ENCODE results near the gene TUBB8. TPM values are rescaled to one million over a fixed set of nuclear protein-coding genes. Genes with fewer than 3 reads are reported as not detected.
"Not testable (repeated sequence)": the region's sequence is repeated elsewhere in the genome, so short reads cannot be mapped to it uniquely, and the experiment has no call there.

Gene TUBB8
- total and polyA plus RNA-seq, 5 donors from 2014 or later = not detected

- H3K4me1 ChIP-seq (ENCODE audit: control insufficient read depth, insufficient read depth, low read length, poor library complexity, severe bottlenecking); H3K36me3 ChIP-seq (ENCODE audit: control insufficient read depth, insufficient read depth, low read length); H3K9me3 Mint-ChIP-seq; DNase-seq; H3K9me3 ChIP-seq (ENCODE audit: control insufficient read depth in 2 of 2, low read length in 2 of 2); H3K27me3 ChIP-seq (ENCODE audit: control insufficient read depth, insufficient read depth, low read length); H3K4me3 Mint-ChIP-seq; H3K4me1 Mint-ChIP-seq; H3K4me3 ChIP-seq (ENCODE audit: low read depth, low read length); H3K36me3 Mint-ChIP-seq; H3K27ac ChIP-seq (ENCODE audit: insufficient read depth, low read length, poor library complexity, severe bottlenecking); H3K27ac Mint-ChIP-seq; H3K27me3 Mint-ChIP-seq: not testable (repeated sequence)
- ATAC-seq (ENCODE audit: low read depth in 2 of 2) = peak in 1 of 2 donors; percentile 24
Observed at GRCh38 chr10:12444-13314, 36.4 kb downstream of the TUBB8 start.

- not testable (repeated sequence) for H3K9me3 ChIP-seq (ENCODE audit: control insufficient read depth in 2 of 2, low read length in 2 of 2); H3K4me3 Mint-ChIP-seq; H3K27me3 ChIP-seq (ENCODE audit: control insufficient read depth, insufficient read depth, low read length); H3K9me3 Mint-ChIP-seq; DNase-seq; ATAC-seq (ENCODE audit: low read depth in 2 of 2); H3K27me3 Mint-ChIP-seq; H3K36me3 Mint-ChIP-seq; H3K4me1 ChIP-seq (ENCODE audit: control insufficient read depth, insufficient read depth, low read length, poor library complexity, severe bottlenecking); H3K36me3 ChIP-seq (ENCODE audit: control insufficient read depth, insufficient read depth, low read length); H3K4me3 ChIP-seq (ENCODE audit: low read depth, low read length); H3K27ac ChIP-seq (ENCODE audit: insufficient read depth, low read length, poor library complexity, severe bottlenecking); H3K27ac Mint-ChIP-seq; H3K4me1 Mint-ChIP-seq
Observed at GRCh38 chr10:11260-11659, 37.8 kb downstream of the TUBB8 start.

GRCh38 chr10:10261-10971, 38.7 kb downstream of the TUBB8 start:
- H3K27ac ChIP-seq (ENCODE audit: insufficient read depth, low read length, poor library complexity, severe bottlenecking); H3K36me3 Mint-ChIP-seq; H3K27ac Mint-ChIP-seq; H3K9me3 Mint-ChIP-seq; H3K27me3 Mint-ChIP-seq; H3K4me3 ChIP-seq (ENCODE audit: low read depth, low read length); H3K36me3 ChIP-seq (ENCODE audit: control insufficient read depth, insufficient read depth, low read length); H3K4me1 Mint-ChIP-seq; H3K4me1 ChIP-seq (ENCODE audit: control insufficient read depth, insufficient read depth, low read length, poor library complexity, severe bottlenecking); H3K27me3 ChIP-seq (ENCODE audit: control insufficient read depth, insufficient read depth, low read length); ATAC-seq (ENCODE audit: low read depth in 2 of 2); H3K9me3 ChIP-seq (ENCODE audit: control insufficient read depth in 2 of 2, low read length in 2 of 2); H3K4me3 Mint-ChIP-seq: not testable (repeated sequence)
- peak in 1 of 3 donors; percentile 44 for DNase-seq

Other genes starting within 250 kb of the TUBB8 start
- 44.2 TPM for gene ZMYND11, start 86.2 kb upstream of the TUBB8 start, total RNA-seq
- gene ZMYND11, start 86.2 kb upstream of the TUBB8 start, polyA plus RNA-seq = 10 to 100 TPM; 24.8 to 32.9 (median 31.7) TPM

Data from CD4-positive, CD25-positive, alpha-beta regulatory T cell (primary cell).